Hematopoietic multipotent progenitor cell treated with erythropoietin and hydrocortisone succinate and interleukin-3 and kit ligand, for 4 days (in vitro differentiated cells): ENCODE results near the gene HHLA2.

Source experiments
- DNase-seq: peaks from one replicate; pipeline ENCODE4 v3.0.0-alpha.2; 2015

HHLA2 gene

GRCh38 chr3:108301695-108302404 is 5.5 kb downstream of the HHLA2 start:
- DNase-seq = no peak

DNA sequence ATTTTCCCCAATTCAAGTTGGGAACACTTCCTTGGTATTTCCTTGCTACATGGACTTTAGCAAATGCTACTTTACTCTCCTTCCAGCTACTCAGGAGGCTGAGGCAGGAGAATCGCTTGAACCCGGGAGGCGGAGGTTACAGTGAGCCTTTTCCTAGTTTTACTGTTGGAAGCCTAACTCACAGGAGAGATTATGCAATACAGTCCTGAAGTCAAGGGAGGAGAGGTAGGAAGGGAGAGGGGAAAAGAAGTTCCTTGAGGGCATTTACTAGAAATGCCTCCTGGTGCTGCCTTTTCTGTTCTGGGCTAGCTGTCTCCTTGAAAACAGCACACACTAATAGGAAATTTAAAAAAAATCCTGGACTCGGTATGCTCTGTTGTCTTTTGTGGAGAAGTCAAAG is 6.2 kb downstream of the HHLA2 start:
- DNase-seq = no peak

DNA sequence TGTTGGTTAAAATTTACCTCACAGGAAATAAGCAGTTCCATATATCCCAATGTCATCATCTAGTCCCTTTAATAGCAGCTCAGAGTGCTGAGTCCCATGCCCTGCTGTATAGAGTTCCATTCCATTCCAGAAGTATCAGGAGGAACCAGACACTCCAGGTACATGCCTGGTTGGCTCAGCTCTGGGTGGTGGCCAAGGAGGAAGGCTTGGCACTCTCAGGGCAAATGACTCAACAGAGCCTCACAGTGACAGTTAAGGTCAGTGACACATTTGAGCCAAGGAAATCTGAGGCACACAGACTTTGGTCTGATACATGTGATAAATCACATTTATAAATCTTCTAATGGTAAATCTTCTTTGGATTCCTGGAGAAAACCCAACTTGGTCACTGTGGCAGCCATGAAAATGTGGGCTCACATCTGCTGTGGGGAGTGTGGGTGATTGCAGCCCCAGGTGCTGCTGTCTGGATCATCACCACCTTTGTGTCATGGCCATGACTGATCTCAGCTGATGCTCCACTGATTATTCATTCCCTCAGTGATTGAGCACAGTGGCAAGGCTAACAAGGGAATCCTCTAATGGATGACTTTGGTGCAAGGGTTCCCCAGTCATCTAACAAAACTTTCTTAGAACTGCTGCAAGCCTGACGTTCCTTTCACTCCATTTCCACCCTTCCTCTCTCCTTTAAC is 9.3 kb downstream of the HHLA2 start:
- peak; percentile 33 for DNase-seq

DNA sequence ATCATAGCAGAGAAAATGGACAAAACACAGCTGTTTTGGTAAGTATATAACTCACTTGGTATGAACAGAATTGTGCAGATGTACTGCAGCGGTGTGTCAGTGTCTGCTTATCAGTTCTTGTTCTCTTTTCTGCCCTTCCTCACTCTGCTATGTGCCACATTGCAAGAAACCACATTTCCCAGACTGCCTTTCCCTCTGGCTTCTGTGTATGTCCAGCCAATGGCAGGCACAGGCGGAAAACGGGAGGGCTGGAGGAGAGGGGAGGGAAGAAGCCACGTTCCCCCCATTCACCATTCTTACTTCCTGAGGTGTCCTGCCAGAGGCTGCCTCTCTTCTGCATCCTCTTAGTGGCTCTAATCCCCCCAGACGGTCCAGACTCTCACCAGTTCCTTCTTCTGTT is 15.4 kb downstream of the HHLA2 start:
- DNase-seq = peak; percentile 92

DNA sequence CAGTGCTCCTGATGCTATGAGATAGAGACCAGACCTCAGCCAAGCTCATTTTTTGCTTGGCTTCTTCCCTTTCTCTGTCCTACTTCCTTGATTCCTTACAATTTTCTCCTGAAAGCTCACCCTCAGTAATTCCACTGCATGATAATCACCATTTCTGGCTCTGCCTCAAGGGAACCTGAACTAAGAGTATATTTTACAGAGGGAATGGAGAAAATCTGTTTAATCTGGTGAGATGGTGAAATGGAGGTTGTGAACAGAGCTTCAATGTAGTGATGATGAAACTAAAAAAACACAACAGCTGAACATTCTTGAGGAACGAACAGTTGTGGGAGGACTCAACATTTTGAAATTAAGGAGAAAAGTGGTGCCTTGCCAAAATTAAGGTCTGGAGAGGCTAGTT is 16.3 kb downstream of the HHLA2 start:
- DNase-seq = no peak

DNA sequence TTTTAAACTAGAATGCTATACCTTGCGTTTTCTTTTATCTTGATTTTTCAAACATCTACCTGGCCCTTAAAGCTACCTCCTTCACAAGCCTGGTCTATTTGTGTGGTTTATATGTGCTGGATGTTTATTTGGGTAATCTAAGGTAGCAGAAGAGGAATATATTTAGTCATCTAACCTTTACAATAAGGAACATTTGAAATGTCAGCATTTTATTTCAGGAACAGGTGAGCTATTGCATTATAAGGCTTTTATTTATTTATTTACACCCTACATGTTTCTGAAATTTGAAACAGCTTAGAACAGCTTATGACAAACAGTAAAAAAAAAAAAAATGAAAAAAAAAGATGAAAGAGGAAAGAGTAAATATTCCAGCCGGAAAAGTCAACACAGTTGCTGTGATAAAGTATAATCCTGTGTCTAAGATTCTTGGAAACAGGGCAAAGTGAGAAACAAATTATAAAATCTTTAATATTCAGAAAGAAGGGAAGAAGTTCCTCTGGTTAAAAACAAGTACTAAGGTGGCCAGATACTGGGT is 19.5 kb downstream of the HHLA2 start:
- DNase-seq = no peak

DNA sequence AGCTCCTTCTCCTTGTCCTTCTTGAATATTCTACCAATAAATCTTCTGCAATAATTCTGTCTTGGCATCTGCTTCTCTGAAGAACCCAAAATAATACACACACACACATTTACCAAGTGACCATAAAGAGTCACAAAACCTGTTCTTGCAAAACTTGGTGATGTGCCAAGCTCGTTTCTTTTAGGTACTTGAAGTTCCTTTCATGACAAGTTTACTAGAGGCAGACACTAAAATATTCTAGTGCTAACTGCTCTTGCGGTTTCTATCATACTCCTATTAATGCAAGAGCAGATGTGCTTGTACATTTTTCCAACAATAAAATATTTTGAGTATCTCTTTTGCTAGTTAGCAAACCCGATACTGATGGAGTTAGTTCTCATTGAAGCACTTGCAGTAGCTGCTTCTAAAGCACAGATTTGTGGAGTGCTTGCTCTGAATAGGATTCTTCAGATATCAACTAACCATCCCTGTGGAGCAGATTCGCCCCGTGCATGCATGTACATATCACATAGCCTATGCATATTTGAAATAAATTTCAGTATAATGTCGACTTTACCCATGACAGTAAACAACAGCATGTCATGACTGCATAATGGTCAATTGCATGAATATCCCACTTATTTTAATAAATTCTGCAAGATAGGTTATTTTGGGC is 23.2 kb downstream of the HHLA2 start:
- DNase-seq = peak; percentile 16

GRCh38 chr3:108320746-108321350 is 24.5 kb downstream of the HHLA2 start:
- DNase-seq = no peak

- DNase-seq = peak; percentile 44
These were observed 26.0 kb downstream of the HHLA2 start for GRCh38 chr3:108322352-108322751.

GRCh38 chr3:108324177-108324576 is 27.8 kb downstream of the HHLA2 start:
- no peak for DNase-seq

DNA sequence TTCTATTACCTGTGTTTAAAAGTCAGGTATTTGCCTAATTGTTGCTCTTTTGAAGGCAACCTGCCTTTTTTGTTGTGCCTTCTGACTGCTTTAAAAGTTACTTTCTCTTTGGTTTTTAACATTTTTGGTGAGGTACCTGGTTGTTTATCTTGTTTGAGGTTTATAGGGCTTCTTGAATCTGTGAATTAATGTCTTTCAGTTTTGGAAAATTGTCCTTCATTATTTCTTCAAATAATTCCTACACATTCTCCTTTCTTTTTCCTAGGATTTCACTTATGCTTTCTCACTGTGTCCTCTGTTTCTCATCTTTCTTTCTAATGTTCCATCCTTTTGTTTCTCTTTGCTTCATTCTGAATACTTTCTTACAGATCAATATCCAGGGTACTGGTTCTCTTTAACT is 30.8 kb downstream of the HHLA2 start:
- no peak for DNase-seq

DNA sequence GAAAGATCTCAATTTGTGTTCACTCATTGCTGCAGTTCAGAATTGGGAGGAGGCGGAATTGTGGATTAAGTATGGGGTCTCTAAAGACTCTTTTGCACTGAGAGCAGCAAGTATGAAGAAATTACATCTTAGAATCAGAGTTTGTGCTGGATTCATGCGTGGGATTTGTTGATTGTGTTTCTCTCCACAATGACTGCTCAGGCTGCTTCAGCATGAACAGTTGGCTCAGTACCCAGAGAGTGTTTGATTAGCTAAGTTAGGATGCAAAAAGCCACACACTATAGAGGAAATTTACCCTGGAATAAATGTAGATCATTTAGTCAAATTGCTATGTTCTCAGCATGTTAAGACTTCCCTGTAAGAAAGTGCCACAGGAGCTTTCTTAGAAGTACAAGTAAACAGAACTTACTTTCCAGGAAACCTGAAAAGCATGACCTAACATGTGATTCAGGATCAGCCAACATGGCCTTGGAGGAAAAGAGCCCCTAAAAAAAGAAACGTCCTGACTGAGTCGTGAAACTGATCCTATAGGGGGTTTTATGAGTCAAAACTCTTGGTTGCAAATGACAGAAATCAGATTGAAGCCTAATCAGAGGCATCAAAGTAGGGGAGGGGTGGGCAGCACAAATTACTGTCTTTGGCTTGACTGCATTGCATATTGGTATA is 32.6 kb downstream of the HHLA2 start:
- DNase-seq = peak; percentile 46

DNA sequence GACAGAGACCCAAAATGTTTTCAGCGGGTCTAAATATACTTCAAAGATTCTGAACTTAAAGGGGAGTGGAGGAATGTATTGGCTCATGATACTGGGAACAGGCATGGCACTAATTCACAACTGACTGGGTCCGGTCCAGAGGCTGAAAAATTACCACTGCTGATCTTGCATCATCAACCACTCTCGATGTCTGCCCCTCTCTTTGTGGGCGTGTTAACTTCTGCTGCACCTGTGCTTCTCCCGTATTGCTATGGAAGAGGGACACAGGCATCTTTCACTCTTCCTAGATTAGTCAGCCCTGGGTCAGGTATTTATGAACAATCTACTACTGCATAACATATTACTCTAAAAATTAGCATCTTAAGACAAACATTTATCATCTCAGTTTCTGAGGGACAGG is 33.2 kb downstream of the HHLA2 start:
- no peak for DNase-seq

DNA sequence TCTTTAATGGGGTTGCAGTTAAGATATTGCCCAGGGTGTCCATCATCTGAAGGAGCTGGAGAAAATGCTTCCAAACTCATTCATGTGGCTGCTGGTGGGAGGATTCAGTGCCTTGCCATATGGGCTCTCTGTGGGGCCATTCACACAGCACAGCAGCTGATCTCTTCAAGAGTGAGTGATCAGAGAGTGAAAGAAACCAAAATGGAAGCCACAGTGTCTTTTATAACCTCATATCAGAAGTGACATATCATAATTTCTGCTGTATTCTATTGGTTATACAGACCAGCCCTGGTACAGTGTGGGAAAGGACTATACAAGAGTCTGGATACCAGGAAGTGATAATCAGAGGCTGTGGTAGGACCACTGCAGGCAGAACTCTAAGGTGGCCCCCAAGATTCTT is 33.6 kb downstream of the HHLA2 start:
- DNase-seq = no peak

GRCh38 chr3:108331792-108332191 is 35.4 kb downstream of the HHLA2 start:
- DNase-seq = no peak

DNA sequence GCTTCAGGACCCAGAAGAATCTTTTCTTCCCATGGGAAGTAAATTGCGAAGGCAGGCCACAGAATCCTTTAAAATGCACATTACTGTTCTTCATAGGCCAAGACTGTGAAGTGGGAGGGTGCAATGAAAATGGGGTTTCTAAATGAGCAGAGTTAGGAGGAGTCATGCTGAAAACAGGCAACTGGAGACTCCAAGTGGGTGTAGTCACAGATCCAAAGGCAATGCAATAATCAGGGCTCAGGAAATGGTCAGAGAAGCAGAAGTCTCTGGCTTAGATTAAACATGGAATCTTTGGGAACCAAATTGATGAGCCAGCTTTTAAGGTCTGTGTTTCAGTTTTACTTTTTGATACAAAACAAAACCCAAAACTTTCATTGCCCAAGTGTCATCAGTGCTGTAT is 37.6 kb downstream of the HHLA2 start:
- no peak for DNase-seq

DNA sequence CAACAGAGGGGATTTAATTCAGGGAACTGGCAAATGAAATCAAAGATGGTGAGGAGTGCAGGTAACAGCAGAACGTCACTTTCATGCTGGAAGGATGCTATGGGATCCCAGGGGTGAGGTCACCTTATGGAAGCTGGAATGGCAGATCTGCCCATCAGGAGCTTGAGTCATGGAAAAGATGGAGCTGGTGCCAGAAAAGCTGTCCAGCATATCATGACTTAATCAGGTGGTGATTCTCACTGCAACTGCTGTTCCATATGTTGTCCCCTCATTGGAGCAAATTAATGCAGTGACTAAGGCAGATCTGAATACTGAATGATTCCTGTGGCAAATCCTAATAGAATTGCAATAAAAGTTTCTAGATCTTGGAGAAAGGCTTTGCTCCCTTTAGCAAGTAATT is 38.4 kb downstream of the HHLA2 start:
- DNase-seq = no peak

DNA sequence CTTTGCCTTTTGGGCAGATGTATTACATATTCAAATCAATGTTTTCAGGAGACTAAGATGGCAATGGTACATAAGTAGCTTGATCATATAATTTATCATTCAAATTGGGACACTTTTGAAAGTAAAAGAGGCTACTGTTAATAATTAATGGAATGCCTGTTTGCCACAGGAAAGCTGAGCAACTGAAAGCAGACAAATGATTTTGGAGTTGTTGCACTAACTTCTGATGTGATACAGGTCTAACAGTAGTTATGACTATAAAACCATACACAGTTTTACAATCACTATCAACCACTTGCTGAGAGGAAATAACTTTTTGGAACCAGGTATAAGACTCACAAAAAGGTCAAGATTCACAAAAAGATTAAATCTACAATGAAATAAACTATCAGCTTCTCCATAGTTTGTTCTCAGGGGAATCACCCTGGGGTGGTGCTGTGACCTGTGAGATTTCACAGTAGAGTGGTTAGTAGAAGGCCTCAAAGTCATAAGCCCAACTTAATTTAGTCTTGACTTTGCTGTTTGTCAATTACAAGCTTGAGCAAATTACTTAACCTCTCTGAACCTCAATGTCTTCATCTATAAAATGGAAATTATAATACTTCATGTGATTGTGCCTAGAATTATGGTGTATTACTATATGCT is 42.7 kb downstream of the HHLA2 start:
- DNase-seq = no peak

DNA sequence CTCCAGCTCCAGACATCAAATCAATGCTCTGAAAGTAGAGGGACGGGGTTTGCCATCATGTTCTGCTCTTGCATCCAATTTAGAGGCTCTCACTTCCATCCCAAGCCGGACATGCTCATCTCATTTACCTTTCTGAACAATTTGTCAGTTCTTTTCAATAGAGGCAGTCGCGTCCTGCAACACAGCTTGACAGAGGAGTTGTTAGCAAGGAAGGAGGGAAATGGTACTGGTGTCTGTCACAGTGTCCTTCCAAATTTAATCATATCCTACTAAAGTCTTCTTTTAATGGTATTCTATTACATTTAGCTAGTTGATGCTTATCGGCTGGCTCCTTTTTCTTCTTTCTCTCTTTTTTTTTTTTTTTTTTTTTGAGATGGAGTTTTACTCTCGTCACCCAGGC is 45.6 kb downstream of the HHLA2 start:
- DNase-seq = no peak

- DNase-seq = no peak
These were observed 46.6 kb downstream of the HHLA2 start for GRCh38 chr3:108342837-108343486.

GRCh38 chr3:108343491-108343890 is 47.1 kb downstream of the HHLA2 start:
- no peak for DNase-seq
